IMR-90 (cell line): ENCODE data around the gene OPN1MW2.
"Not testable (repeated sequence)": the region's sequence is repeated elsewhere in the genome, so short reads cannot be mapped to it uniquely, and the experiment has no call there.

Experiments used
- SMC3 ChIP-seq: fragments of 150-350 bp; IDR thresholded peaks from 2 replicates; pipeline ENCODE4 v1.6.1; 2016; ENCODE audit warnings: low read depth, mild to moderate bottlenecking, antibody characterized with exemption, low read length, moderate library complexity
- TF ChIP-seq, protein P1 (sequence below): conservative IDR thresholded peaks from 2 replicates; pipeline ENCODE4 v1.5.1; 2012; ENCODE audit warnings: mild to moderate bottlenecking, low read depth, low read length, improper control_type of control experiment
- TF ChIP-seq, protein P2 (sequence below): fragments of 150-350 bp; IDR thresholded peaks from 2 replicates; pipeline ENCODE4 v1.6.1; 2016; ENCODE audit warnings: low read depth, mild to moderate bottlenecking, low read length, moderate library complexity, borderline replicate concordance

DNA sequence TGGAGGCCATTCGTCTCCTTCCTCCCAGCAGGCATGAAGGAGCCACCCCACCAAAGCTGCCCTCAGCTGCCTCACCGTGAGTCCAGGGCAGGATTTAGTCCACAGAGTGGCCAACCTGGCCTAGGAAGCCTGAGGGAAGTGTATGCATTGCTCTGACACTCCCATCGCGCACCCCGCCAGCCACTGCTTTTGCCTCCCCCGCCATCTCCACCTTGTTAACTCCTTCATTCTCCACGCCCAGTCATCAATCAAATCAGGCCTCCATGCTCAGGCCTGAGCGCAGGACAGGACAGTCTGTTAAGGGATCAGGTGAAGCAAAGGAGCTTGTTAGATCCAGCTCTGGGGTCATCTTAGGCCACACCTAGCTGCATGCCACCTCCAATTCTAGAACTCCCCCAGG lies 26.7 kb upstream of the OPN1MW2 start:
- TF ChIP-seq, protein P1, sequence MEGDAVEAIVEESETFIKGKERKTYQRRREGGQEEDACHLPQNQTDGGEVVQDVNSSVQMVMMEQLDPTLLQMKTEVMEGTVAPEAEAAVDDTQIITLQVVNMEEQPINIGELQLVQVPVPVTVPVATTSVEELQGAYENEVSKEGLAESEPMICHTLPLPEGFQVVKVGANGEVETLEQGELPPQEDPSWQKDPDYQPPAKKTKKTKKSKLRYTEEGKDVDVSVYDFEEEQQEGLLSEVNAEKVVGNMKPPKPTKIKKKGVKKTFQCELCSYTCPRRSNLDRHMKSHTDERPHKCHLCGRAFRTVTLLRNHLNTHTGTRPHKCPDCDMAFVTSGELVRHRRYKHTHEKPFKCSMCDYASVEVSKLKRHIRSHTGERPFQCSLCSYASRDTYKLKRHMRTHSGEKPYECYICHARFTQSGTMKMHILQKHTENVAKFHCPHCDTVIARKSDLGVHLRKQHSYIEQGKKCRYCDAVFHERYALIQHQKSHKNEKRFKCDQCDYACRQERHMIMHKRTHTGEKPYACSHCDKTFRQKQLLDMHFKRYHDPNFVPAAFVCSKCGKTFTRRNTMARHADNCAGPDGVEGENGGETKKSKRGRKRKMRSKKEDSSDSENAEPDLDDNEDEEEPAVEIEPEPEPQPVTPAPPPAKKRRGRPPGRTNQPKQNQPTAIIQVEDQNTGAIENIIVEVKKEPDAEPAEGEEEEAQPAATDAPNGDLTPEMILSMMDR = not testable (repeated sequence)
- TF ChIP-seq SMC3 = not testable (repeated sequence)
- TF ChIP-seq, protein P2, sequence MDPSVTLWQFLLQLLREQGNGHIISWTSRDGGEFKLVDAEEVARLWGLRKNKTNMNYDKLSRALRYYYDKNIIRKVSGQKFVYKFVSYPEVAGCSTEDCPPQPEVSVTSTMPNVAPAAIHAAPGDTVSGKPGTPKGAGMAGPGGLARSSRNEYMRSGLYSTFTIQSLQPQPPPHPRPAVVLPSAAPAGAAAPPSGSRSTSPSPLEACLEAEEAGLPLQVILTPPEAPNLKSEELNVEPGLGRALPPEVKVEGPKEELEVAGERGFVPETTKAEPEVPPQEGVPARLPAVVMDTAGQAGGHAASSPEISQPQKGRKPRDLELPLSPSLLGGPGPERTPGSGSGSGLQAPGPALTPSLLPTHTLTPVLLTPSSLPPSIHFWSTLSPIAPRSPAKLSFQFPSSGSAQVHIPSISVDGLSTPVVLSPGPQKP = not testable (repeated sequence)
